Skin epidermis (tissue), 12 donors: Measurements from ENCODE around the gene ATAD3A.
"Not testable (repeated sequence)": the region's sequence is repeated elsewhere in the genome, so short reads cannot be mapped to it uniquely, and the experiment has no call there.

Source experiments
- H3K27ac ChIP-seq, 21 experiments: fragments of 200-600 bp; sonication (generic) in 11 of 21; one replicate each; pipeline ENCODE4 v1.5.0; 2020; ENCODE audit warnings: mild to moderate bottlenecking in 3 of 21, inconsistent platforms in 2 of 21, moderate library complexity in 2 of 21
- H3K4me3 ChIP-seq, 7 experiments: fragments of 200-600 bp; sonication (generic) in 2 of 7; one replicate each; pipeline ENCODE4 v1.5.0; 2020; ENCODE audit warnings: inconsistent platforms in 2 of 7, mild to moderate bottlenecking in 2 of 7, moderate library complexity in 1 of 7

The ATAD3A gene

GRCh38 chr1:1519805-1520505 is 8.0 kb downstream of the ATAD3A start:
- not testable (repeated sequence) for H3K4me3 ChIP-seq, H3K27ac ChIP-seq

GRCh38 chr1:1521331-1521730 is 9.4 kb downstream of the ATAD3A start:
- Histone ChIP-seq H3K4me3 (no peak overlapping the region), H3K27ac (no peak overlapping the region)

- not testable (repeated sequence) for H3K27ac ChIP-seq, H3K4me3 ChIP-seq
These were observed 10.6 kb downstream of the ATAD3A start for GRCh38 chr1:1522536-1522935.

GRCh38 chr1:1523226-1523625 is 11.3 kb downstream of the ATAD3A start:
- H3K27ac ChIP-seq, H3K4me3 ChIP-seq: not testable (repeated sequence)

- H3K4me3 ChIP-seq, H3K27ac ChIP-seq: not testable (repeated sequence)
These were observed 11.7 kb downstream of the ATAD3A start for GRCh38 chr1:1523651-1524050.

GRCh38 chr1:1524750-1525383 is 12.9 kb downstream of the ATAD3A start:
- H3K4me3 ChIP-seq, H3K27ac ChIP-seq: not testable (repeated sequence)

GRCh38 chr1:1526476-1526875 is 14.5 kb downstream of the ATAD3A start:
- H3K4me3 ChIP-seq, H3K27ac ChIP-seq: not testable (repeated sequence)

- H3K4me3 ChIP-seq = no peak overlapping the region
- H3K27ac ChIP-seq = no peak overlapping the region
These were observed 15.3 kb downstream of the ATAD3A start for GRCh38 chr1:1527092-1527816.

- Histone ChIP-seq H3K27ac (no peak overlapping the region), H3K4me3 (no peak overlapping the region)
These were observed 16.6 kb downstream of the ATAD3A start for GRCh38 chr1:1528301-1529267.

- Histone ChIP-seq H3K27ac (no peak overlapping the region), H3K4me3 (no peak overlapping the region)
These were observed 17.4 kb downstream of the ATAD3A start for GRCh38 chr1:1529321-1529720.

- Histone ChIP-seq H3K4me3 (no peak overlapping the region), H3K27ac (no peak overlapping the region)
These were observed 18.0 kb downstream of the ATAD3A start for GRCh38 chr1:1529936-1530335.

- no peak overlapping the region for H3K4me3 ChIP-seq
- no peak overlapping the region for H3K27ac ChIP-seq
These were observed 20.0 kb downstream of the ATAD3A start for GRCh38 chr1:1531947-1532346.

- H3K4me3 ChIP-seq, H3K27ac ChIP-seq: not testable (repeated sequence)
These were observed 21.4 kb downstream of the ATAD3A start for GRCh38 chr1:1533176-1533893.

- not testable (repeated sequence) for H3K27ac ChIP-seq, H3K4me3 ChIP-seq
These were observed 21.9 kb downstream of the ATAD3A start for GRCh38 chr1:1533894-1534291.

GRCh38 chr1:1534401-1535154 is 22.6 kb downstream of the ATAD3A start:
- no peak overlapping the region for H3K4me3 ChIP-seq
- no peak overlapping the region for H3K27ac ChIP-seq

GRCh38 chr1:1535201-1536018 is 23.4 kb downstream of the ATAD3A start:
- Histone ChIP-seq H3K4me3 (no peak overlapping the region), H3K27ac (no peak overlapping the region)

GRCh38 chr1:1536019-1536937 is 24.3 kb downstream of the ATAD3A start:
- no peak overlapping the region for H3K27ac ChIP-seq
- H3K4me3 ChIP-seq = no peak overlapping the region
